CD8-positive, alpha-beta memory T cell (primary cell): ENCODE measurements around the gene SOX5. TPM values are rescaled to one million over a fixed set of nuclear protein-coding genes. Genes with fewer than 3 reads are reported as not detected.

Experiments used
- CTCF ChIA-PET: fragments of 350-600 bp; sonication (Branson Sonifier 250); formaldehyde crosslinking; loops from one replicate; lab custom pipeline; 2021; ENCODE audit warnings: antibody characterized with exemption; lab: Charles Lee
- POLR2A ChIA-PET: fragments of 350-600 bp; sonication (Branson Sonifier 250); formaldehyde crosslinking; loops from one replicate; lab custom pipeline; 2021; ENCODE audit warnings: antibody characterized with exemption; lab: Charles Lee
- DNase-seq, 5 donors: peaks; one replicate each; pipeline versions ENCODE4 v3.0.0 to v3.0.0-alpha.2; 2020 to 2022; ENCODE audit warnings: mixed read lengths in 1 of 5
- H3K27ac ChIP-seq: one replicate; pipeline ENCODE4 v1.7.0; 2013; ENCODE audit warnings: low read depth, mild to moderate bottlenecking, low read length, moderate library complexity
- H3K27me3 ChIP-seq: 2 replicates; pipeline ENCODE4 v1.7.0; 2013; ENCODE audit warnings: low read length, mild to moderate bottlenecking; ENCODE audit not compliant: insufficient read depth, poor library complexity, severe bottlenecking
- H3K36me3 ChIP-seq: 2 replicates; pipeline ENCODE4 v1.7.0; 2013; ENCODE audit warnings: mild to moderate bottlenecking, low read length, moderate library complexity; ENCODE audit not compliant: insufficient read depth
- H3K4me1 ChIP-seq: 2 replicates; pipeline ENCODE4 v1.7.0; 2013; ENCODE audit warnings: mild to moderate bottlenecking, low read length, moderate library complexity; ENCODE audit not compliant: insufficient read depth
- H3K4me3 ChIP-seq: 2 replicates; pipeline ENCODE4 v1.7.0; 2013; ENCODE audit warnings: mild to moderate bottlenecking, low read length
- H3K9me3 ChIP-seq: 2 replicates; pipeline ENCODE4 v1.7.0; 2013; ENCODE audit warnings: mild to moderate bottlenecking, low read length
- H3K27ac Mint-ChIP-seq, 8 donors: one replicate each; pipeline ENCODE4 v1.8.0; 2020 to 2021; ENCODE audit warnings: mixed read lengths in 8 of 8, mild to moderate bottlenecking in 6 of 8, inconsistent platforms in 3 of 8, moderate library complexity in 3 of 8
- H3K27me3 Mint-ChIP-seq, 2 donors: one replicate each; pipeline ENCODE4 v1.8.0; 2020 to 2021; ENCODE audit warnings: mixed read lengths in 2 of 2, mild to moderate bottlenecking in 1 of 2, moderate library complexity in 1 of 2
- H3K36me3 Mint-ChIP-seq, 3 donors: one replicate each; pipeline ENCODE4 v1.8.0; 2020 to 2021; ENCODE audit warnings: mixed read lengths in 3 of 3, inconsistent platforms in 1 of 3, mild to moderate bottlenecking in 1 of 3
- H3K4me1 Mint-ChIP-seq, 3 donors: one replicate each; pipeline ENCODE4 v1.8.0; 2020 to 2021; ENCODE audit warnings: mixed read lengths in 3 of 3, inconsistent platforms in 1 of 3, mild to moderate bottlenecking in 1 of 3
- H3K4me3 Mint-ChIP-seq, 7 donors: one replicate each; pipeline ENCODE4 v1.8.0; 2020 to 2021; ENCODE audit warnings: mixed read lengths in 7 of 7, mild to moderate bottlenecking in 6 of 7, moderate library complexity in 4 of 7, inconsistent platforms in 2 of 7
- H3K9me3 Mint-ChIP-seq, 5 donors: one replicate each; pipeline ENCODE4 v1.8.0; 2020 to 2022; ENCODE audit warnings: mixed read lengths in 5 of 5, mild to moderate bottlenecking in 3 of 5, moderate library complexity in 2 of 5, inconsistent platforms in 1 of 5
- polyA plus RNA-seq: library from polyadenylated mRNA; unstranded; fragments of 300-500 nt; fragmentation: Illumina TruSeq; gene quantifications from one replicate; pipeline ENCODE4 v1.2.3, GENCODE V29; 2021
- total RNA-seq, 2 experiments: library from RNA; stranded (reverse); gene quantifications; one replicate each; pipeline ENCODE4 v1.2.3, GENCODE V29; 2021

Gene SOX5
- total and polyA plus RNA-seq, 3 experiments from 2014 or later: 0.13 to 0.18 TPM; not detected in 1

GRCh38 chr12:23760495-23760894, 189.0 kb downstream of the SOX5 start:
- no peaks in the 10 kb centered on the region for H3K36me3 Mint-ChIP-seq
- no peak overlapping the region for H3K4me3 Mint-ChIP-seq
- no peaks in the 10 kb centered on the region for H3K4me1 Mint-ChIP-seq
- H3K27me3 Mint-ChIP-seq: no peaks in the 10 kb centered on the region
- Histone ChIP-seq H3K4me1 (no peaks in the 10 kb centered on the region), H3K4me3 (no peak overlapping the region), H3K9me3 (no peaks in the 10 kb centered on the region), H3K27ac (no peak overlapping the region), H3K36me3 (no peaks in the 10 kb centered on the region), H3K27me3 (no peaks in the 10 kb centered on the region)
- no peak for DNase-seq
- CTCF ChIA-PET: no interaction called here
- POLR2A ChIA-PET: no interaction called here
- H3K27ac Mint-ChIP-seq: no peak overlapping the region
- H3K9me3 Mint-ChIP-seq: peaks cover 0 to 18% (median 0%) of the 10 kb centered on the region in 5 donors

GRCh38 chr12:23758608-23759007, 190.9 kb downstream of the SOX5 start:
- CTCF ChIA-PET: no interaction called here
- POLR2A ChIA-PET: no interaction called here

GRCh38 chr12:23757541-23757962, 191.9 kb downstream of the SOX5 start:
- no peaks in the 10 kb centered on the region for H3K9me3 ChIP-seq
- H3K27me3 ChIP-seq: no peaks in the 10 kb centered on the region
- no peak overlapping the region for H3K27ac Mint-ChIP-seq
- no peaks in the 10 kb centered on the region for H3K27me3 Mint-ChIP-seq
- no peaks in the 10 kb centered on the region for H3K4me1 ChIP-seq
- POLR2A ChIA-PET: no interaction called here
- no peak for DNase-seq
- H3K36me3 ChIP-seq: no peaks in the 10 kb centered on the region
- H3K4me3 Mint-ChIP-seq: no peak overlapping the region
- peaks cover 0 to 15% (median 2%) of the 10 kb centered on the region in 5 donors for H3K9me3 Mint-ChIP-seq
- no peaks in the 10 kb centered on the region for H3K4me1 Mint-ChIP-seq
- CTCF ChIA-PET: no interaction called here
- no peak overlapping the region for H3K27ac ChIP-seq
- no peaks in the 10 kb centered on the region for H3K36me3 Mint-ChIP-seq
- no peak overlapping the region for H3K4me3 ChIP-seq

More at GRCh38 chr12:23758608-23759007, 190.9 kb downstream of the SOX5 start:
- Histone ChIP-seq H3K27me3 (no peaks in the 10 kb centered on the region), H3K9me3 (no peaks in the 10 kb centered on the region), H3K4me3 (no peak overlapping the region), H3K27ac (no peak overlapping the region), H3K36me3 (no peaks in the 10 kb centered on the region), H3K4me1 (no peaks in the 10 kb centered on the region)
- Mint-ChIP-seq H3K27ac (no peak overlapping the region), H3K27me3 (no peaks in the 10 kb centered on the region), H3K36me3 (no peaks in the 10 kb centered on the region), H3K9me3 (peaks cover 0 to 15% (median 0%) of the 10 kb centered on the region in 5 donors), H3K4me3 (no peak overlapping the region), H3K4me1 (no peaks in the 10 kb centered on the region)
- DNase-seq: no peak

- Histone ChIP-seq H3K4me3 (no peak overlapping the region), H3K36me3 (no peaks in the 10 kb centered on the region), H3K27me3 (no peaks in the 10 kb centered on the region), H3K4me1 (no peaks in the 10 kb centered on the region), H3K9me3 (no peaks in the 10 kb centered on the region), H3K27ac (no peak overlapping the region)
- POLR2A ChIA-PET: no interaction called here
- Mint-ChIP-seq H3K36me3 (no peaks in the 10 kb centered on the region), H3K27ac (no peak overlapping the region), H3K4me1 (no peaks in the 10 kb centered on the region), H3K27me3 (no peaks in the 10 kb centered on the region), H3K4me3 (no peak overlapping the region), H3K9me3 (peaks cover 0 to 15% (median 2%) of the 10 kb centered on the region in 5 donors)
- no peak for DNase-seq
- CTCF ChIA-PET: no interaction called here
These were observed 193.1 kb downstream of the SOX5 start for GRCh38 chr12:23756416-23756815.

GRCh38 chr12:23753628-23754365, 195.7 kb downstream of the SOX5 start:
- ChIA-PET CTCF (no interaction called here), POLR2A (no interaction called here)
- H3K27ac ChIP-seq: no peak overlapping the region
- H3K9me3 Mint-ChIP-seq: peaks cover 0 to 4% (median 0%) of the 10 kb centered on the region in 5 donors
- no peaks in the 10 kb centered on the region for H3K27me3 ChIP-seq
- no peaks in the 10 kb centered on the region for H3K36me3 ChIP-seq
- H3K4me3 ChIP-seq: no peak overlapping the region
- DNase-seq: no peak
- H3K4me1 ChIP-seq: no peaks in the 10 kb centered on the region
- H3K4me1 Mint-ChIP-seq: no peaks in the 10 kb centered on the region
- H3K4me3 Mint-ChIP-seq: no peak overlapping the region
- no peak overlapping the region for H3K27ac Mint-ChIP-seq
- no peaks in the 10 kb centered on the region for H3K9me3 ChIP-seq
- no peaks in the 10 kb centered on the region for H3K27me3 Mint-ChIP-seq
- H3K36me3 Mint-ChIP-seq: no peaks in the 10 kb centered on the region

- Histone ChIP-seq H3K27me3 (no peaks in the 10 kb centered on the region), H3K27ac (no peak overlapping the region), H3K4me1 (no peaks in the 10 kb centered on the region), H3K9me3 (no peaks in the 10 kb centered on the region), H3K4me3 (no peak overlapping the region), H3K36me3 (no peaks in the 10 kb centered on the region)
- CTCF ChIA-PET: no interaction called here
- peaks cover 0 to 9% (median 0%) of the 10 kb centered on the region in 5 donors for H3K9me3 Mint-ChIP-seq
- H3K36me3 Mint-ChIP-seq: no peaks in the 10 kb centered on the region
- POLR2A ChIA-PET: no interaction called here
- no peaks in the 10 kb centered on the region for H3K4me1 Mint-ChIP-seq
- H3K4me3 Mint-ChIP-seq: no peak overlapping the region
- H3K27ac Mint-ChIP-seq: no peak overlapping the region
- no peak for DNase-seq
- H3K27me3 Mint-ChIP-seq: no peaks in the 10 kb centered on the region
These were observed 197.2 kb downstream of the SOX5 start for GRCh38 chr12:23752245-23752644.

- no peak for DNase-seq
- Mint-ChIP-seq H3K27me3 (no peaks in the 10 kb centered on the region), H3K36me3 (no peaks in the 10 kb centered on the region), H3K4me1 (no peaks in the 10 kb centered on the region), H3K9me3 (peaks cover 0 to 9% (median 0%) of the 10 kb centered on the region in 5 donors), H3K27ac (no peak overlapping the region), H3K4me3 (no peak overlapping the region)
- Histone ChIP-seq H3K9me3 (no peaks in the 10 kb centered on the region), H3K27me3 (no peaks in the 10 kb centered on the region), H3K4me1 (no peaks in the 10 kb centered on the region), H3K4me3 (no peak overlapping the region), H3K27ac (no peak overlapping the region), H3K36me3 (no peaks in the 10 kb centered on the region)
- ChIA-PET CTCF (no interaction called here), POLR2A (no interaction called here)
These were observed 197.8 kb downstream of the SOX5 start for GRCh38 chr12:23751641-23752040.

- no peak overlapping the region for H3K27ac Mint-ChIP-seq
- H3K27me3 Mint-ChIP-seq: no peaks in the 10 kb centered on the region
- H3K27me3 ChIP-seq: no peaks in the 10 kb centered on the region
- H3K4me3 ChIP-seq: no peak overlapping the region
- no peaks in the 10 kb centered on the region for H3K36me3 ChIP-seq
- DNase-seq: no peak
- H3K4me1 Mint-ChIP-seq: no peaks in the 10 kb centered on the region
- no peak overlapping the region for H3K27ac ChIP-seq
- H3K4me1 ChIP-seq: no peaks in the 10 kb centered on the region
- ChIA-PET CTCF (no interaction called here), POLR2A (no interaction called here)
- peaks cover 0 to 6% (median 2%) of the 10 kb centered on the region in 5 donors for H3K9me3 Mint-ChIP-seq
- H3K9me3 ChIP-seq: no peaks in the 10 kb centered on the region
- no peak overlapping the region for H3K4me3 Mint-ChIP-seq
- no peaks in the 10 kb centered on the region for H3K36me3 Mint-ChIP-seq
These were observed 198.5 kb downstream of the SOX5 start for GRCh38 chr12:23750923-23751322.
